Stomach smooth muscle (tissue), 2 donors: ENCODE results near the gene TRIM69.

ENCODE experiments used
- H3K27ac ChIP-seq: one replicate; pipeline ENCODE4 v1.7.0; 2013; ENCODE audit warnings: mild to moderate bottlenecking, low read length, inconsistent platforms
- H3K27me3 ChIP-seq, 2 donors: one replicate each; pipeline ENCODE4 v1.7.0; 2013; ENCODE audit warnings: low read length in 2 of 2; ENCODE audit not compliant: insufficient read depth in 2 of 2, control insufficient read depth in 1 of 2
- H3K36me3 ChIP-seq, 2 donors: one replicate each; pipeline ENCODE4 v1.7.0; 2013; ENCODE audit warnings: low read length in 2 of 2; ENCODE audit not compliant: control insufficient read depth in 2 of 2, insufficient read depth in 2 of 2
- H3K4me1 ChIP-seq: one replicate; pipeline ENCODE4 v1.7.0; 2013; ENCODE audit warnings: low read length; ENCODE audit not compliant: control insufficient read depth, insufficient read depth
- H3K4me3 ChIP-seq, 2 donors: one replicate each; pipeline ENCODE4 v1.7.0; 2013; ENCODE audit warnings: low read length in 2 of 2
- H3K9ac ChIP-seq, 2 donors: one replicate each; pipeline ENCODE4 v1.7.0; 2013; ENCODE audit warnings: low read length in 2 of 2, mild to moderate bottlenecking in 1 of 2
- H3K9me3 ChIP-seq, 2 donors: one replicate each; pipeline ENCODE4 v1.7.0; 2013; ENCODE audit warnings: low read length in 2 of 2; ENCODE audit not compliant: control insufficient read depth in 2 of 2
- donor health status: healthy.
- donor health status: Pancreatic carcinoma.

TRIM69 gene

DNA sequence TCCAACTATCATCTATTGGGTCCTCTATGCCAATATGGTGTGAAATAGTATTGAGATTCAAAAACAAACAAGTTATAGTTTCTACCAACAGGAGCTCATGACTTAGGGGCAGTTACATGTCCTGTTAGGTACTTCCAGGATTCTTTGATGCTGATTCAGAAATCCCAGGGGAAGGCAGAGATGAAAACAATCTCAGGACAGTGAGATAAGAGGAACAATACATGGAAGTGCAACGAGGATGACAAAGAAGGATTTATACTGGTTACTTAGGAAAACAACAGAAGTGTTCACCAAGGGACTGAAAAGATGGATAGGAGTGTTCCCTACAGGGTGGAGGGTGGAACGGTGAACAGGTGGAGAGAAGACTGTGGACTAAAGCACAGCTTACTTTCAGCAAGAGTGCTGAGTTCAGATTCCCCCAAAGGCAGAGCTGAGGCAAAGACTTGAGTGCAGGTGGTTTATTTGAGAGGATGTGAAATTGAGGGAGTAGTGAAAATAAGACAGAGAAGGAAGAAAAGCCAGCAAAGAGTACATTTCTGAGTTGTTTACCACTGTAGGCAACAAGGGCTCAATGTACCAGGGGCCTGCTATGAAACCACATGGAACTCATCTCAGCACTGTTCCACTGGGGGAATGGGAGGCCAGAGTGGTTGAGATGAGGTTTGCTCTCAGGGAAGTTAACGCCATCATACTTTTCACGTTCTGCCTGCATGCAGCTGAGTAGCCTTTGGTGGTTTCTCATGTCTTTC is 68.1 kb downstream of the TRIM69 start:
- no peak overlapping the region for H3K27ac ChIP-seq
- peaks cover 0 to 2% of the 10 kb centered on the region in 2 donors for H3K27me3 ChIP-seq
- H3K9me3 ChIP-seq, result no peaks in the 10 kb centered on the region
- H3K4me3 ChIP-seq, result no peak overlapping the region
- no peak overlapping the region for H3K9ac ChIP-seq
- H3K36me3 ChIP-seq, result no peaks in the 10 kb centered on the region
- no peaks in the 10 kb centered on the region for H3K4me1 ChIP-seq

DNA sequence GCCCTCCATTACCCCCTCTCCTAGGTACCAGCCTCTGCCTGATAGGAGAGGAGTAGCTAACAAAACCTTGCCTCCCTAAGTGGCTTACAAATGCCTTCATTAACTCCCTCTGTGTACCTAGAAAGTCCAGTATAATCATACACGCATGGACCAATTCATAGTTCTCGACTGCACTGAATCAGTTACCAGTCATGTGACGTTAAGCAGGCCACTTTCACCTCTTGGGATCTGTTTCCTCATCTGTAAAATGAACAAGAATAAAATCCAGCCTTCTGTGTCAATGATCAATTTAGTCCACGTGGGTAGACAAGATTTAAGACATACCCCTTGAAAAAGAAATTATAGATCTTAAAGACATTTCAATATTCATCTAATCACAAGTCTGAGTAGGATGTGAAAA is 72.2 kb downstream of the TRIM69 start:
- no peaks in the 10 kb centered on the region for H3K36me3 ChIP-seq
- no peak overlapping the region for H3K4me3 ChIP-seq
- no peak overlapping the region for H3K27ac ChIP-seq
- no peak overlapping the region for H3K9ac ChIP-seq
- H3K27me3 ChIP-seq, result peaks cover 0 to 2% of the 10 kb centered on the region in 2 donors
- H3K9me3 ChIP-seq, result no peaks in the 10 kb centered on the region
- no peaks in the 10 kb centered on the region for H3K4me1 ChIP-seq

DNA sequence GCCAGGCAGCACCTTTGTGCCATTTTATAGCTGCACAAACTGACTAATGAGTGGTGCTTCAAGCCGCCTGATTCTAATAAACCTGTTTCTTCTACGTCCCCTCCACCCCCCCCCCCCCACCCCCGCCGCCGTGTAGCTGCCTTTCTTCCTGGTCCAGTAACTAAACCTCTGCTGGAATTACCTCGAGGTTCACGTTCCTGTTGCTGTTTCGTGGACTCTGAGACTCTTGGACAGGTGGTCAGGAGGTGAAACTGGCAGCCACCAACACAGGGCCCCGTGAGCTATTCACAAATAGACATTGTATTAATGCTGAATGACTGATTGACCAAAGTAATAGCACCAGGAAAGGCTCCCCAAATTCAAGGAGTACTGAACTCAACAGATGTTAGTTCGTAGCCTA is 73.9 kb downstream of the TRIM69 start:
- no peaks in the 10 kb centered on the region for H3K27me3 ChIP-seq
- H3K9me3 ChIP-seq, result no peaks in the 10 kb centered on the region
- no peak overlapping the region for H3K9ac ChIP-seq
- H3K4me1 ChIP-seq, result no peaks in the 10 kb centered on the region
- H3K27ac ChIP-seq, result no peak overlapping the region
- H3K36me3 ChIP-seq, result no peaks in the 10 kb centered on the region
- no peak overlapping the region for H3K4me3 ChIP-seq

DNA sequence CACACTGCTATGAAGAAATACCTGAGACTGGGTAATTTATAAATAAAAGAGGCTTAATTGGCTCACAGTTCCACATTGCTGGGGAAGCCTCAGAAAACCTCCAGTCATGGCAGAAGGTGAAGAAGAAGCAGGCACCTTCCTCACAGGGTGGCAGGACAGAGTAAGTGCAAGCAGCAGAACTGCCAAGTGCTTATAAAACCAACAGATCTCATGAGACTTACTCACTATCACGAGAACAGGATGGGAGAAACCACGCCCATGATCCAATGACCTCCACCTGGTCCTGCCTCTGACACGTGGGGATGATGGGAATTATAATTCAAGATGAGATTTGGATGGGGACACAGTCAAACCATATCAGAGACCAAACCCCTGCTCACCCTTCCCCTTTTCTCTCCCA is 75.0 kb downstream of the TRIM69 start:
- H3K27ac ChIP-seq, result no peak overlapping the region
- no peaks in the 10 kb centered on the region for H3K4me1 ChIP-seq
- no peak overlapping the region for H3K4me3 ChIP-seq
- H3K9me3 ChIP-seq, result no peaks in the 10 kb centered on the region
- no peak overlapping the region for H3K9ac ChIP-seq
- no peaks in the 10 kb centered on the region for H3K36me3 ChIP-seq
- H3K27me3 ChIP-seq, result no peaks in the 10 kb centered on the region

DNA sequence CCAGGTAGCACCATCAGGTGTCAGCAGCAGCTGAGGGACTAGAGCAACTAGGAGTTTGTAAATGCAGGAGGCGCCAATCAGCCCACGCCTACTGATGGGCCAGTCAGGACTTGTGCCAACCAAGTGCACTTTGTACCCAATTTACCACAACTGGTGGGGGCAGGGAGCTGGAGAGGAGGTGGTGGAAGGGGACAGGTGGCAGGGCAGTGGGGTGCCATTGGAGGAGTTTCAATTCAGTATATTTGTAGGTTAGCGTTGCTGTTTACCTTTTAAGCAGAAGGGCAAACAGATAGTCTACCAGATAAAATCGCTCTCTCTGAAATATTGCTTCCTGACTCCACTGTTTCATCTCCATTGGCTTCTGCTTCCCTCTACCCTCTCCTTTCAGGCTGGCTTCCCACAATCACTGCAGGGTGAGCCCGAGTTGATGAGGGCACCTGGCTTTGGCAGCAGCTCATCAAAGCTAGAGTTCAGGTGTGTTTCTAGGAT is 75.7 kb downstream of the TRIM69 start:
- no peak overlapping the region for H3K9ac ChIP-seq
- no peaks in the 10 kb centered on the region for H3K9me3 ChIP-seq
- H3K36me3 ChIP-seq, result no peaks in the 10 kb centered on the region
- no peaks in the 10 kb centered on the region for H3K27me3 ChIP-seq
- H3K4me3 ChIP-seq, result no peak overlapping the region
- no peak overlapping the region for H3K27ac ChIP-seq
- no peaks in the 10 kb centered on the region for H3K4me1 ChIP-seq

DNA sequence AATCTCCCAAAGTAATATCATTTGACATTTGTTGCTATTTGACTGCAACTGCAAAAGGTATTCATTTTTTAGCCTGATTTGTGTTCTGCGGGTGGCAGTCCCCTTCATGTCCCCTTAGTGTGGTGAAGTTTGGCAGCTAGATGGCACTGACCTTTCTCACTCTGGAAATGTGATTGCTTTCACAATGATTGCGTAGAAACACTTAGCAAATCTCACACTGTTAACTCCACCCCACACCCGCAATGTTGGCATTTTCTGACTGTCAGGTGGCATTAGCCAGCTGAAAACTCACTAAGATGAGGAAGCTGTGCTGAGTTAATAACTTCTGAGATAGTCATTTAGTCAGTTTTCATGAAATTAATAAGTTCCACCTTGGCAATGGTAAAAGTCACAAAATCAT is 76.9 kb downstream of the TRIM69 start:
- Histone ChIP-seq H3K36me3 (no peaks in the 10 kb centered on the region), H3K9me3 (no peaks in the 10 kb centered on the region), H3K9ac (no peak overlapping the region), H3K27me3 (no peaks in the 10 kb centered on the region), H3K27ac (no peak overlapping the region), H3K4me3 (no peak overlapping the region), H3K4me1 (no peaks in the 10 kb centered on the region)
